ENCODE results near the gene TUBB2A. TPM values are rescaled to one million over a fixed set of nuclear protein-coding genes. Genes with fewer than 3 reads are reported as not detected.
"Not testable (repeated sequence)": the region's sequence is repeated elsewhere in the genome, so short reads cannot be mapped to it uniquely, and the experiment has no call there.

The TUBB2A gene
- total RNA-seq, 1 donor from 2014 or later, result 401 TPM

DNA sequence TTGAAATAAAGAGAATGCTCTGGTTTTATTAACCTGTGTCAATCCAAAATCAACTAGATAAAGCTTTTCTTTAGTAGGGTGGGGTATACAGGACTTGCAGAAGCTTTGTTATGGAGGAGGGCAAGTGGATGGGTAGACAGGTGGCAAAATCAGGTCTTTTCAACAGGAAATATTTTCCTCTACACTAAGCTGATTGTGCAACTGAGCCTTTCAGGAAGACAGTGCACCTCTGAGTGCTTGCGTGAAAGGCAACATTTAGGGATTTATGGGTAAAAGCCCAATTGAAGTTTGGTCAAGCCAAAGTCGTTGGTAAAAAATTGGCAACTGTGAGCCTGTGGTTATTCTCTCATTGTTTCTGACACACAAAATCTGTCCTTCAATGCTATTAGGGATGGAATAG, 23.8 kb upstream of the TUBB2A start:
- Histone ChIP-seq H3K4me3 (ENCODE audit: insufficient read depth, low read depth, low read length) (no peak overlapping the region), H3K9me3 (ENCODE audit: insufficient read depth, low read depth, low read length) (no peaks in the 10 kb centered on the region), H3K4me2 (ENCODE audit: low read length) (no peak overlapping the region), H3K79me2 (ENCODE audit: insufficient read depth, low read length) (no peaks in the 10 kb centered on the region), H2AFZ (ENCODE audit: low read depth, low read length) (no peak overlapping the region), H3K4me1 (ENCODE audit: insufficient read depth, low read length) (peaks cover 2% of the 10 kb centered on the region), H3K27ac (ENCODE audit: low read depth, low read length) (no peak overlapping the region), H3K9ac (ENCODE audit: low read length) (no peak overlapping the region), H4K20me1 (ENCODE audit: insufficient read depth, low read length) (no peaks in the 10 kb centered on the region), H3K27me3 (ENCODE audit: insufficient read depth, low read length) (peaks cover 3% of the 10 kb centered on the region), H3K36me3 (ENCODE audit: insufficient read depth, low read length) (no peaks in the 10 kb centered on the region)
- Mint-ChIP-seq H3K4me1 (ENCODE audit: low read depth, unreplicated experiment) (peaks cover 6% of the 10 kb centered on the region), H3K27me3 (ENCODE audit: low read depth, unreplicated experiment) (peaks cover 9% of the 10 kb centered on the region), H3K4me3 (ENCODE audit: unreplicated experiment) (no peak overlapping the region), H3K36me3 (ENCODE audit: low read depth, unreplicated experiment) (no peaks in the 10 kb centered on the region), H3K27ac (ENCODE audit: unreplicated experiment) (no peak overlapping the region), H3K9me3 (ENCODE audit: unreplicated experiment) (peaks cover 5% of the 10 kb centered on the region)
- DNase-seq (ENCODE audit: low read depth), result no peak
- FAIRE-seq, result no peak
- TF ChIP-seq CTCF (IDR thresholded peaks at IDR 0.05; ENCODE audit: insufficient read depth, low read depth, low read length) (no peak), EZH2 (IDR thresholded peaks at IDR 0.05; ENCODE audit: insufficient read depth, low read length) (no peak)

DNA sequence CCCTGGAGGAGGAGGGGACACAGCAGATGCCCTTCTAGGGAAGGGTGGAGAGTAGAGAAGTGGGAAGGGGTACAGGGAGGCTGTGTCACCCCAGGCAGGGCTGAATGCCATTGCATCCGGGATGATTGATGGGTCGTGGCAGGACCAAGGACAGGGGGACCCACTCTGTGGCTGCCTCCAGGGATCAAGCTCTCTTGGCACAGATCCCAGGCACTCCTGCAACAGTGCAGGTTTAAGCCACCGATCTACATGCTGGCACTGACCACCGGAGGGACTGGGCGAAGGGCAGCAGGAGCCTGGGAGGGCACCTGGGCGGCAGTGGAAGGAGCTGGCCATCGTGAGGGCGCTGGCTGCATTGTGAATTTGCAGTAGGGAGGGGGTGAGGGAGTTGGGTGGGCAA, 22.6 kb upstream of the TUBB2A start:
- Histone ChIP-seq H3K4me2 (ENCODE audit: low read length) (peak overlapping the region; percentile 70), H3K4me3 (ENCODE audit: insufficient read depth, low read depth, low read length) (peak overlapping the region; percentile 42)
- H3K4me1 Mint-ChIP-seq (ENCODE audit: low read depth, unreplicated experiment); H3K9me3 Mint-ChIP-seq (ENCODE audit: unreplicated experiment); H4K20me1 ChIP-seq (ENCODE audit: insufficient read depth, low read length); H3K4me1 ChIP-seq (ENCODE audit: insufficient read depth, low read length); H3K27ac Mint-ChIP-seq (ENCODE audit: unreplicated experiment); H3K36me3 Mint-ChIP-seq (ENCODE audit: low read depth, unreplicated experiment); H3K27me3 Mint-ChIP-seq (ENCODE audit: low read depth, unreplicated experiment); H3K36me3 ChIP-seq (ENCODE audit: insufficient read depth, low read length); H3K9me3 ChIP-seq (ENCODE audit: insufficient read depth, low read depth, low read length); H3K27me3 ChIP-seq (ENCODE audit: insufficient read depth, low read length); H2AFZ ChIP-seq (ENCODE audit: low read depth, low read length); H3K9ac ChIP-seq (ENCODE audit: low read length); FAIRE-seq; H3K79me2 ChIP-seq (ENCODE audit: insufficient read depth, low read length); DNase-seq (ENCODE audit: low read depth); H3K27ac ChIP-seq (ENCODE audit: low read depth, low read length): not testable (repeated sequence)
- peak overlapping the region; percentile 82 for H3K4me3 Mint-ChIP-seq (ENCODE audit: unreplicated experiment)

GRCh38 chr6:3178666-3179065, 21.3 kb upstream of the TUBB2A start:
- H3K9me3 ChIP-seq (ENCODE audit: insufficient read depth, low read depth, low read length); H3K36me3 ChIP-seq (ENCODE audit: insufficient read depth, low read length); H3K27me3 ChIP-seq (ENCODE audit: insufficient read depth, low read length); H3K4me2 ChIP-seq (ENCODE audit: low read length); H4K20me1 ChIP-seq (ENCODE audit: insufficient read depth, low read length); H3K9ac ChIP-seq (ENCODE audit: low read length); H3K27ac ChIP-seq (ENCODE audit: low read depth, low read length); FAIRE-seq; H3K4me1 ChIP-seq (ENCODE audit: insufficient read depth, low read length); H3K36me3 Mint-ChIP-seq (ENCODE audit: low read depth, unreplicated experiment); H3K9me3 Mint-ChIP-seq (ENCODE audit: unreplicated experiment); H3K79me2 ChIP-seq (ENCODE audit: insufficient read depth, low read length); H3K4me1 Mint-ChIP-seq (ENCODE audit: low read depth, unreplicated experiment); H3K4me3 ChIP-seq (ENCODE audit: insufficient read depth, low read depth, low read length); DNase-seq (ENCODE audit: low read depth); H3K27me3 Mint-ChIP-seq (ENCODE audit: low read depth, unreplicated experiment); H2AFZ ChIP-seq (ENCODE audit: low read depth, low read length): not testable (repeated sequence)
- Mint-ChIP-seq H3K4me3 (ENCODE audit: unreplicated experiment) (peak overlapping the region; percentile 20), H3K27ac (ENCODE audit: unreplicated experiment) (peak overlapping the region; percentile 47)

Data from astrocyte (in vitro differentiated cells and primary cell).